H1 (cell line): ENCODE results near the gene DENND4C. TPM values are rescaled to one million over a fixed set of nuclear protein-coding genes. Genes with fewer than 3 reads are reported as not detected.

Source experiments
- CTCF ChIA-PET: fragments of 300-600 bp; sonication (Branson Sonifier 250); formaldehyde crosslinking; loops from one replicate; lab custom pipeline; 2021; ENCODE audit not compliant: partially characterized antibody; lab: Charles Lee
- POLR2A ChIA-PET: fragments of 300-600 bp; sonication (Branson Sonifier 250); formaldehyde crosslinking; loops from one replicate; lab custom pipeline; 2021; ENCODE audit warnings: inconsistent platforms; ENCODE audit not compliant: partially characterized antibody; lab: Charles Lee
- DNase-seq, 2 experiments: peaks; one replicate each; pipeline versions ENCODE4 v3.0.0 to v3.0.0-alpha.2; 2010 to 2022; ENCODE audit warnings: low spot score in 2 of 2, low read depth in 1 of 2, mixed read lengths in 1 of 2
- FAIRE-seq: peaks from 2 replicates; lab custom pipeline; 2011; peaks lifted over from hg19 to GRCh38; lab: Jason Lieb, UNC
- H2AFZ ChIP-seq: 2 replicates; pipeline ENCODE4 v1.8.1; 2012; ENCODE audit warnings: low read length, inconsistent platforms
- H2AK5ac ChIP-seq: 2 replicates; pipeline ENCODE4 v1.6.1; 2013; ENCODE audit warnings: low read depth, low read length
- H2BK120ac ChIP-seq: replicated peaks from 2 replicates; pipeline ENCODE3; 2013; ENCODE audit warnings: low read depth, low read length, inconsistent platforms
- H2BK12ac ChIP-seq: 2 replicates; pipeline ENCODE4 v1.6.1; 2013; ENCODE audit warnings: low read depth, low read length
- H2BK15ac ChIP-seq: 2 replicates; pipeline ENCODE4 v1.6.1; 2013; ENCODE audit warnings: low read length
- H2BK20ac ChIP-seq: 2 replicates; pipeline ENCODE4 v1.6.1; 2013; ENCODE audit warnings: low read length
- H2BK5ac ChIP-seq: 2 replicates; pipeline ENCODE4 v1.6.1; 2013; ENCODE audit warnings: low read depth, low read length
- H3K14ac ChIP-seq: 2 replicates; pipeline ENCODE4 v1.6.1; 2013; ENCODE audit warnings: inconsistent platforms; ENCODE audit not compliant: insufficient read length
- H3K18ac ChIP-seq: 2 replicates; pipeline ENCODE4 v1.6.1; 2013; ENCODE audit warnings: low read length; ENCODE audit errors: extremely low read depth
- H3K23ac ChIP-seq: 2 replicates; pipeline ENCODE4 v1.6.1; 2013; ENCODE audit warnings: inconsistent platforms; ENCODE audit not compliant: insufficient read length
- H3K23me2 ChIP-seq: 2 replicates; pipeline ENCODE4 v1.6.1; 2013; ENCODE audit warnings: low read depth, low read length
- H3K27ac ChIP-seq: 2 replicates; pipeline ENCODE4 v1.6.1; 2011; ENCODE audit warnings: low read depth, low read length, inconsistent platforms
- H3K27me3 ChIP-seq, 4 experiments: replicated peaks in 1 of 4; 1 replicate in 1 of 4; 2 replicates in 3 of 4; pipeline versions ENCODE4 v1.6.1 to v1.8.1; 2011 to 2013; ENCODE audit warnings: low read length in 3 of 4, mild to moderate bottlenecking in 3 of 4, inconsistent platforms in 2 of 4, mixed read lengths in 2 of 4, moderate library complexity in 1 of 4; ENCODE audit not compliant: control insufficient read depth in 3 of 4, insufficient read depth in 3 of 4; ENCODE audit errors: extremely low read depth in 1 of 4
- H3K36me3 ChIP-seq, 4 experiments: 2 replicates each; pipeline versions ENCODE4 v1.6.1 to v1.8.1; 2011 to 2013; ENCODE audit warnings: mild to moderate bottlenecking in 4 of 4, low read length in 3 of 4, moderate library complexity in 2 of 4, control low read depth in 1 of 4, inconsistent platforms in 1 of 4; ENCODE audit not compliant: insufficient read depth in 4 of 4, control insufficient read depth in 2 of 4
- H3K4ac ChIP-seq: replicated peaks from 2 replicates; pipeline ENCODE3; 2013; ENCODE audit warnings: low read length, low read depth, mixed read lengths, inconsistent platforms; ENCODE audit not compliant: insufficient read length
- H3K4me1 ChIP-seq, 4 experiments: replicated peaks in 1 of 4; 1 replicate in 1 of 4; 2 replicates in 3 of 4; pipeline versions ENCODE4 v1.6.1 to v1.8.1; 2011 to 2013; ENCODE audit warnings: low read length in 3 of 4, inconsistent platforms in 2 of 4, mixed read lengths in 1 of 4; ENCODE audit not compliant: insufficient read depth in 4 of 4, control insufficient read depth in 3 of 4
- H3K4me2 ChIP-seq, 2 experiments: 2 replicates each; pipeline versions ENCODE4 v1.6.1 to v1.8.1; 2011 to 2013; ENCODE audit warnings: low read depth in 2 of 2, low read length in 2 of 2, control low read depth in 1 of 2, inconsistent platforms in 1 of 2, mild to moderate bottlenecking in 1 of 2; ENCODE audit not compliant: insufficient read depth in 1 of 2
- H3K4me3 ChIP-seq, 4 experiments: fragments of 200-600, 300-600 bp in 1 of 4; sonication (generic), shearing (Covaris generic), sonication (Bioruptor Twin) in 1 of 4; 2 replicates each; pipeline versions ENCODE4 v1.5.1 to v1.8.1; 2011 to 2016; ENCODE audit warnings: low read length in 4 of 4, low read depth in 3 of 4, control low read depth in 2 of 4, inconsistent platforms in 2 of 4, mild to moderate bottlenecking in 2 of 4, mixed read lengths in 1 of 4, moderate library complexity in 1 of 4; ENCODE audit not compliant: insufficient read depth in 2 of 4; ENCODE audit errors: extremely low read depth in 1 of 4
- H3K56ac ChIP-seq: replicated peaks from 2 replicates; pipeline ENCODE3; 2013; ENCODE audit warnings: low read depth, mild to moderate bottlenecking, mixed read lengths, low read length, inconsistent platforms; ENCODE audit not compliant: insufficient read length
- H3K79me1 ChIP-seq: 2 replicates; pipeline ENCODE4 v1.6.1; 2013; ENCODE audit warnings: low read depth, low read length, control low read depth
- H3K79me2 ChIP-seq, 2 experiments: 2 replicates each; pipeline versions ENCODE4 v1.6.1 to v1.8.1; 2012 to 2013; ENCODE audit warnings: low read length in 2 of 2, mild to moderate bottlenecking in 2 of 2, inconsistent platforms in 1 of 2; ENCODE audit not compliant: insufficient read depth in 2 of 2, control insufficient read depth in 1 of 2
- H3K9ac ChIP-seq, 4 experiments: replicated peaks in 1 of 4; 1 replicate in 1 of 4; 2 replicates in 3 of 4; pipeline versions ENCODE4 v1.6.1 to v1.8.1; 2011 to 2013; ENCODE audit warnings: low read depth in 3 of 4, low read length in 3 of 4, control low read depth in 2 of 4, mild to moderate bottlenecking in 2 of 4, moderate library complexity in 2 of 4, inconsistent platforms in 1 of 4; ENCODE audit errors: extremely low read depth in 1 of 4
- H3K9me3 ChIP-seq, 2 experiments: 2 replicates each; pipeline versions ENCODE4 v1.6.1 to v1.8.1; 2012 to 2013; ENCODE audit warnings: mild to moderate bottlenecking in 2 of 2, moderate library complexity in 2 of 2, control low read depth in 1 of 2, inconsistent platforms in 1 of 2, low read depth in 1 of 2, low read length in 1 of 2, mixed read lengths in 1 of 2; ENCODE audit not compliant: insufficient read depth in 2 of 2
- H4K20me1 ChIP-seq, 2 experiments: replicated peaks in 1 of 2; 2 replicates each; pipeline versions ENCODE3 to v1.8.1; 2011 to 2013; ENCODE audit warnings: inconsistent platforms in 2 of 2, low read length in 2 of 2, mild to moderate bottlenecking in 1 of 2; ENCODE audit not compliant: insufficient read depth in 2 of 2, control insufficient read depth in 1 of 2
- H4K5ac ChIP-seq: 2 replicates; pipeline ENCODE4 v1.6.1; 2013; ENCODE audit warnings: low read length, low read depth, mixed read lengths, inconsistent platforms; ENCODE audit not compliant: insufficient read length
- H4K8ac ChIP-seq: 2 replicates; pipeline ENCODE4 v1.8.0; 2013; ENCODE audit warnings: mild to moderate bottlenecking, moderate library complexity, low read length, inconsistent platforms; ENCODE audit not compliant: insufficient read depth; ENCODE audit errors: extremely low read depth
- H4K91ac ChIP-seq: replicated peaks from 2 replicates; pipeline ENCODE3; 2013; ENCODE audit warnings: low read length, mixed read lengths, inconsistent platforms; ENCODE audit not compliant: insufficient read length
- ATF2 ChIP-seq: IDR thresholded peaks from 2 replicates; pipeline ENCODE4 v1.6.1; 2012; ENCODE audit warnings: low read length, inconsistent platforms
- WGBS, 2 experiments: shearing (Covaris generic) in 1 of 2; methylation state at CpG; one replicate each; pipeline versions ENCODE4 v1.1.6 to v1.1.7; 2013 to 2015; ENCODE audit warnings: low lambda C conversion rate in 2 of 2, mixed read lengths in 2 of 2, inconsistent platforms in 1 of 2, low coverage in 1 of 2, missing lambda C conversion rate in 1 of 2; ENCODE audit not compliant: insufficient replicate concordance in 2 of 2, insufficient coverage in 1 of 2, insufficient read length in 1 of 2; ENCODE audit errors: extremely low coverage in 1 of 2, missing lambda C conversion rate in 1 of 2; 5-methylcytosine and 5-hydroxymethylcytosine counted together
- polyA plus RNA-seq, 7 experiments: library from polyadenylated mRNA; depleted of rRNA in 3 of 7; stranded (reverse) in 5 of 7; unstranded in 2 of 7; fragments of >200 nt in 5 of 7; fragments of 200-250 nt in 2 of 7; gene quantifications; 1 replicate in 5 of 7; 2 replicates in 1 of 7; 4 replicates in 1 of 7; pipeline versions ENCODE4 v1.2.1 to v1.2.3, GENCODE V29; 2011 to 2013; ENCODE audit warnings: missing spikeins in 2 of 7, mixed read lengths in 2 of 7
- total RNA-seq: library from RNA; stranded (reverse); fragmentation: NEBNext Ultra II Directional; extraction: Animal tissue kit (Norgen Biotek cat#: 25700); gene quantifications from 2 replicates; pipeline ENCODE4 v1.2.1, GENCODE V29; 2021

The DENND4C gene
- total and polyA plus RNA-seq, 2 of the 8 experiments (the other 6 are each of a cell fraction or from before 2014, with no cell fraction given) = 6.9 to 18.9 TPM

GRCh38 chr9:19209188-19209587, 21.3 kb upstream of the DENND4C start:
- FAIRE-seq = no peak
- CTCF ChIA-PET = no interaction called here

More at GRCh38 chr9:19209188-19209587, 21.3 kb upstream of the DENND4C start:
- Histone ChIP-seq H4K5ac (no peak overlapping the region), H3K79me2 (no peaks in the 10 kb centered on the region), H3K23ac (no peak overlapping the region), H3K18ac (no peak overlapping the region), H2BK120ac (no peak overlapping the region), H2AFZ (no peak overlapping the region), H3K23me2 (no peaks in the 10 kb centered on the region), H2BK5ac (no peak overlapping the region), H3K27ac (no peak overlapping the region), H4K91ac (no peak overlapping the region), H3K56ac (no peak overlapping the region), H3K79me1 (no peaks in the 10 kb centered on the region), H3K4me1 (peaks cover 0 to 3% (median 1%) of the 10 kb centered on the region in 4 experiments; a peak in 2 of 7 replicates), H3K9ac (no peak overlapping the region), H2BK20ac (no peak overlapping the region), H3K14ac (no peak overlapping the region), H3K9me3 (no peaks in the 10 kb centered on the region), H4K8ac (no peak overlapping the region), H4K20me1 (no peaks in the 10 kb centered on the region), H3K36me3 (no peaks in the 10 kb centered on the region), H2BK15ac (no peak overlapping the region), H2AK5ac (no peak overlapping the region), H3K4ac (no peak overlapping the region), H3K27me3 (no peaks in the 10 kb centered on the region), H3K4me2 (no peak overlapping the region), H3K4me3 (no peak overlapping the region), H2BK12ac (no peak overlapping the region)
- POLR2A ChIA-PET = interaction anchor here (1.5 kb wide), 1 partner anchor 22 kb away, joined by 4 read pairs; the partner anchor contains the start of gene DENND4C
- 80% methylated on average over 4 of the region's 4 CpGs; no CpG with 5 or more reads in 1 of the 2 experiments for WGBS, 2 experiments
- no peak for DNase-seq
- TF ChIP-seq ATF2 = no peak
